ENCODE results near the gene INPP5D.

The INPP5D gene

GRCh38 chr2:233165895-233166661, 105.9 kb downstream of the INPP5D start:
- DNase-seq (ENCODE audit: low read depth) = no peak
- no peak for TF ChIP-seq CTCF (IDR thresholded peaks at IDR 0.05; ENCODE audit: low read depth, low read length, missing control alignments)
- H3K4me3 ChIP-seq (ENCODE audit: low read depth, low read length) = no peak overlapping the region

GRCh38 chr2:233168445-233168844, 108.3 kb downstream of the INPP5D start:
- TF ChIP-seq CTCF (IDR thresholded peaks at IDR 0.05; ENCODE audit: low read depth, low read length, missing control alignments) = no peak
- no peak overlapping the region for H3K4me3 ChIP-seq (ENCODE audit: low read depth, low read length)
- DNase-seq (ENCODE audit: low read depth) = no peak

- DNase-seq (ENCODE audit: low read depth) = no peak
- no peak overlapping the region for H3K4me3 ChIP-seq (ENCODE audit: low read depth, low read length)
- no peak for TF ChIP-seq CTCF (IDR thresholded peaks at IDR 0.05; ENCODE audit: low read depth, low read length, missing control alignments)
These were observed 108.8 kb downstream of the INPP5D start for GRCh38 chr2:233168919-233169318.

GRCh38 chr2:233171344-233171743, 111.2 kb downstream of the INPP5D start:
- H3K4me3 ChIP-seq (ENCODE audit: low read depth, low read length) = no peak overlapping the region
- DNase-seq (ENCODE audit: low read depth) = no peak
- TF ChIP-seq CTCF (IDR thresholded peaks at IDR 0.05; ENCODE audit: low read depth, low read length, missing control alignments) = no peak

GRCh38 chr2:233173115-233173514, 113.0 kb downstream of the INPP5D start:
- no peak for TF ChIP-seq CTCF (IDR thresholded peaks at IDR 0.05; ENCODE audit: low read depth, low read length, missing control alignments)
- no peak overlapping the region for H3K4me3 ChIP-seq (ENCODE audit: low read depth, low read length)
- DNase-seq (ENCODE audit: low read depth) = no peak

- no peak for TF ChIP-seq CTCF (IDR thresholded peaks at IDR 0.05; ENCODE audit: low read depth, low read length, missing control alignments)
- H3K4me3 ChIP-seq (ENCODE audit: low read depth, low read length) = no peak overlapping the region
These were observed 114.0 kb downstream of the INPP5D start for GRCh38 chr2:233174137-233174536.

More at GRCh38 chr2:233174137-233174536, 114.0 kb downstream of the INPP5D start:
- no peak for DNase-seq (ENCODE audit: low read depth)

Measured in GM12864 (cell line).